ENCODE data around the gene QSOX2. TPM values are rescaled to one million over a fixed set of nuclear protein-coding genes. Genes with fewer than 3 reads are reported as not detected.

QSOX2 gene
- total and polyA plus RNA-seq, 10 donors = 12.3 to 20.3 (median 16.9) TPM

DNA sequence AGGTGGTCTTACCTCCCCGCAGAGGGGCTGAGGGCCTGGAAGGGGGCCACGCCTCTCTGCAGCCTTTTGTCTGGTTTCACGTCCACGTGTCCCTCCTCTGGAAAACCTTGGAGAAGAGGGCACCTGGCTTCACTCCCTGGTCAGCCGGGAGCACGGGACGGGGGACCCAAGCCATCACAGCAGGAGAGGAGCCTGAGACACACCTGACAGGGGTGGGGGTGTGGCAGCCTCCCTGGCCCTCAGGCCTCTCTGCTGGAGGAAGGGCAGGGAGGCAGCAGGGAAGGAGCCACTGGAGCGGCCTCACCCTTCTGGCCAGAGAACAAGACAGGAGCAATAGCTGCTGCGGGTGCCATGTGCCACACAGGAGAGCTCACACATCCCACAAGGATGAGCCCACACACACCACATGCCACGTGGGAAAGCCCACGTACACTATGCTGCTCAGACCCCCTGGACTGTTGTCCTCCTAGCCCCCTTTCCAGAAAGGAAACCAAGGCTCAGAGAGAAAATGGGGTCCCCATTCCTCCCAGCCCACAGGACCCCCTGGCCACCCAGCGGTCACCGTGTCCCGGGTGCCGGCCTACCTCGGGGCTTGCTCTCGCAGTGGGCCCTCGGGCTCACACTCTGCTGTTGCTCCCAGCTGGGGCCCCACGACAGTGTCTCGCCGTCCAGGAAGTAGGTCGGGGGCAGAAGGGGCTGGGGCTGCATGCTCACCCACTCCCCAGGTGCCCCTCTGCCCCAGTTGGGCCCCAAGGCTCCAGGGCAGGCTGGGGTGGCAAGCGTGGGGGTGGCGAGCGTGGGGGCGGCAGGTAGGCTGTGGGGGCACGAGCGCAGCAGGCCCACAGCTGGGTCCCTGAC lies 40.1 kb upstream of the QSOX2 start:
- Histone ChIP-seq H3K27ac (no peak overlapping the region), H3K4me1 (peaks cover 9 to 22% (median 15%) of the 10 kb centered on the region in 6 donors), H3K9me3 (no peaks in the 10 kb centered on the region), H3K27me3 (replicated peaks in 1 of 7) (peaks cover 0 to 65% (median 24%) of the 10 kb centered on the region in 7 donors), H3K4me3 (no peak overlapping the region), H3K36me3 (no peaks in the 10 kb centered on the region)
- TF ChIP-seq POLR2AphosphoS5 (IDR thresholded peaks at IDR 0.05) (no peak), CTCF (IDR thresholded peaks at IDR 0.05 in 8 of 11, conservative IDR thresholded peaks at IDR 0.05 in 3 of 11) (no peak), POLR2A (IDR thresholded peaks at IDR 0.05) (no peak)
- no peak for DNase-seq
- intact Hi-C loops (cut with DNase I; ENCODE audit: low total_unique reads) = no loop called here
- WGBS, 5 donors = 79 to 87% (median 83%) methylated on average over 11 to 28 of the region's 28 CpGs

GRCh38 chr9:136284951-136285350 lies 39.3 kb upstream of the QSOX2 start:
- WGBS, 5 donors = 74 to 90% (median 88%) methylated on average over 16 to 19 of the region's 19 CpGs
- Histone ChIP-seq H3K27me3 (replicated peaks in 1 of 7) (peaks cover 0 to 65% (median 24%) of the 10 kb centered on the region in 7 donors), H3K4me3 (no peak overlapping the region), H3K9me3 (no peaks in the 10 kb centered on the region), H3K27ac (no peak overlapping the region), H3K36me3 (no peaks in the 10 kb centered on the region), H3K4me1 (peaks cover 9 to 22% (median 15%) of the 10 kb centered on the region in 6 donors)
- no peak for TF ChIP-seq POLR2A (IDR thresholded peaks at IDR 0.05)
- TF ChIP-seq CTCF (IDR thresholded peaks at IDR 0.05 in 8 of 11, conservative IDR thresholded peaks at IDR 0.05 in 3 of 11) = peak in 1 of 11 experiments; percentile 1
- no peak for TF ChIP-seq POLR2AphosphoS5 (IDR thresholded peaks at IDR 0.05)
- intact Hi-C loops (cut with DNase I; ENCODE audit: low total_unique reads) = loop anchor here (5.0 kb wide), 1 partner anchor 113 kb away; no protein-coding TSS in a partner anchor
- no peak for DNase-seq

- Histone ChIP-seq H3K4me3 (no peak overlapping the region), H3K36me3 (no peaks in the 10 kb centered on the region), H3K27ac (no peak overlapping the region), H3K27me3 (replicated peaks in 1 of 7) (peaks cover 0 to 65% (median 24%) of the 10 kb centered on the region in 7 donors), H3K4me1 (peaks cover 9 to 22% (median 15%) of the 10 kb centered on the region in 6 donors), H3K9me3 (no peaks in the 10 kb centered on the region)
- TF ChIP-seq POLR2A (IDR thresholded peaks at IDR 0.05) = no peak
- TF ChIP-seq POLR2AphosphoS5 (IDR thresholded peaks at IDR 0.05) = no peak
- TF ChIP-seq CTCF (IDR thresholded peaks at IDR 0.05 in 8 of 11, conservative IDR thresholded peaks at IDR 0.05 in 3 of 11) = no peak
- 73 to 84% (median 82%) methylated on average over 6 to 22 of the region's 22 CpGs for WGBS, 5 donors
- intact Hi-C loops (cut with DNase I; ENCODE audit: low total_unique reads) = loop anchor here (5.0 kb wide), 1 partner anchor 112 kb away; no protein-coding TSS in a partner anchor
- no peak for DNase-seq
These were observed 38.7 kb upstream of the QSOX2 start for GRCh38 chr9:136284311-136284710.
